Neutrophil (primary cell): ENCODE results near the gene ATP1A3.

Source experiments
- H3K27ac ChIP-seq: fragments of 200-600 bp; sonication (generic); 2 replicates; pipeline ENCODE4 v1.5.1; 2016; ENCODE audit warnings: mild to moderate bottlenecking, moderate library complexity
- H3K27me3 ChIP-seq: fragments of 200-600 bp; sonication (generic); 2 replicates; pipeline ENCODE4 v1.6.0; 2016; ENCODE audit warnings: mild to moderate bottlenecking
- H3K36me3 ChIP-seq: fragments of 200-600 bp; sonication (generic); 2 replicates; pipeline ENCODE4 v1.5.1; 2017
- H3K4me1 ChIP-seq, 2 experiments: fragments of 200-600 bp in 1 of 2; sonication (generic) in 1 of 2; 1 replicate in 1 of 2; 2 replicates in 1 of 2; pipeline versions ENCODE4 v1.5.1 to v1.6.1; 2013 to 2016; ENCODE audit warnings: low read depth in 1 of 2, low read length in 1 of 2, mild to moderate bottlenecking in 1 of 2, moderate library complexity in 1 of 2; ENCODE audit not compliant: control insufficient read depth in 1 of 2, insufficient read depth in 1 of 2
- H3K4me3 ChIP-seq, 2 experiments: fragments of 200-600 bp in 1 of 2; sonication (generic) in 1 of 2; 1 replicate in 1 of 2; 2 replicates in 1 of 2; pipeline ENCODE4 v1.5.1; 2013 to 2016; ENCODE audit warnings: low read depth in 1 of 2, low read length in 1 of 2, mild to moderate bottlenecking in 1 of 2, moderate library complexity in 1 of 2
- H3K9me3 ChIP-seq: fragments of 200-600 bp; sonication (generic); 2 replicates; pipeline ENCODE4 v1.5.1; 2016
- TF ChIP-seq, protein P1 (sequence below): fragments of 200-600 bp; sonication (generic); IDR thresholded peaks from 2 replicates; pipeline ENCODE4 v1.5.1; 2016; ENCODE audit warnings: antibody characterized with exemption

Gene ATP1A3

GRCh38 chr19:41925208-41926003 is 68.6 kb downstream of the ATP1A3 start:
- peaks cover 100% of the 10 kb centered on the region for H3K27me3 ChIP-seq
- H3K27ac ChIP-seq, result no peak overlapping the region
- TF ChIP-seq, protein P1, sequence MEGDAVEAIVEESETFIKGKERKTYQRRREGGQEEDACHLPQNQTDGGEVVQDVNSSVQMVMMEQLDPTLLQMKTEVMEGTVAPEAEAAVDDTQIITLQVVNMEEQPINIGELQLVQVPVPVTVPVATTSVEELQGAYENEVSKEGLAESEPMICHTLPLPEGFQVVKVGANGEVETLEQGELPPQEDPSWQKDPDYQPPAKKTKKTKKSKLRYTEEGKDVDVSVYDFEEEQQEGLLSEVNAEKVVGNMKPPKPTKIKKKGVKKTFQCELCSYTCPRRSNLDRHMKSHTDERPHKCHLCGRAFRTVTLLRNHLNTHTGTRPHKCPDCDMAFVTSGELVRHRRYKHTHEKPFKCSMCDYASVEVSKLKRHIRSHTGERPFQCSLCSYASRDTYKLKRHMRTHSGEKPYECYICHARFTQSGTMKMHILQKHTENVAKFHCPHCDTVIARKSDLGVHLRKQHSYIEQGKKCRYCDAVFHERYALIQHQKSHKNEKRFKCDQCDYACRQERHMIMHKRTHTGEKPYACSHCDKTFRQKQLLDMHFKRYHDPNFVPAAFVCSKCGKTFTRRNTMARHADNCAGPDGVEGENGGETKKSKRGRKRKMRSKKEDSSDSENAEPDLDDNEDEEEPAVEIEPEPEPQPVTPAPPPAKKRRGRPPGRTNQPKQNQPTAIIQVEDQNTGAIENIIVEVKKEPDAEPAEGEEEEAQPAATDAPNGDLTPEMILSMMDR, result no peak
- H3K4me3 ChIP-seq, result no peak overlapping the region
- H3K36me3 ChIP-seq, result no peaks in the 10 kb centered on the region
- no peaks in the 10 kb centered on the region for H3K9me3 ChIP-seq
- H3K4me1 ChIP-seq, result peaks cover 7 to 17% of the 10 kb centered on the region in 2 experiments

DNA sequence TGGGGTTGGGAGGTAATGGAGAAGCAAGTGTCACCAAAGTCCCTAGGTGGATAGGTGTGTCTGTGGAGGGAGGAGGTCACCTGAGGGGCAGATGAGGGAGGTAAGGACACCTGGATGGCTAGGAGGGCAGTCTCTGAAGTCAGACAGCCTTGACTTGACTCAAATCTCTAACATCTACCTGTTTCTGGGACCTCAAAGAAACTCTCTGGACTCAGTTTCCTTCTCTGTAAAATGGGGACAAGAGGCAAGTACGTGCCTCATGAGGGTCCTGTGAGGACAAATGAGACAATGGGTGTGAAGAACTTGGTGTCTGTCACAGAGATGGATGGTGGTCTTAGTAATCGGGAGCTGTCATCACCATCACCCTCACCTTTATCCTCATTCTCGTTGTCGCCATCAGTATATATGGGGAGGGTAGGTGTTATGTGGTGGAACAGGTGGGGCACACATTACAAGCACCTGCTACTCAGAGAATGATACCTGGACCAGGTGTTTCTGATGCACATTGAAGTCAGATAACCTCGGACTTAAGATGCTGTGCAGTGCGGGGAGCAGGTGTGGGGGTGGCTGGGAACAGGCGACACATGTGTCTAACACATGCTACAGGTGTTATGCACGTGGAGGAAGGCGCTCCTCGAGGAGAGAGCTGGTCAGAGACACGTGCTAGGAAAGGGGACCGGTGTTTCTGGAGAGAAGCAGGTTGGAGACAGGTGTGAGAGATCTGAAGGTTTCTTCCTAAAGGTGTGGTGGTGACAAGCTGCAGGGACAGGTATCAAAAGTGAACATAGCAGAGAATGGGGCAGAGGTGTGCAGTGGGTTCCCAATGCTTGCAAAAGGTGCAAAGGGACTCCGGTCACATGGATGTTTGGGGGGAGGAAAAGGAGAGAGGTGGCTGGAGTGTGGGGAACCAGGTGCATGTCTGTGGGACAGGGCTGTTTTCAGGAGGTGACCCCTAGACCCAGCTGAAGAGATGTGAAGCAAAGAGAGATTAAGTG is 69.6 kb downstream of the ATP1A3 start:
- H3K27ac ChIP-seq, result no peak overlapping the region
- no peaks in the 10 kb centered on the region for H3K36me3 ChIP-seq
- no peaks in the 10 kb centered on the region for H3K9me3 ChIP-seq
- peaks cover 7 to 17% of the 10 kb centered on the region in 2 experiments for H3K4me1 ChIP-seq
- peaks cover 100% of the 10 kb centered on the region for H3K27me3 ChIP-seq
- TF ChIP-seq, protein P1, result no peak
- H3K4me3 ChIP-seq, result no peak overlapping the region

DNA sequence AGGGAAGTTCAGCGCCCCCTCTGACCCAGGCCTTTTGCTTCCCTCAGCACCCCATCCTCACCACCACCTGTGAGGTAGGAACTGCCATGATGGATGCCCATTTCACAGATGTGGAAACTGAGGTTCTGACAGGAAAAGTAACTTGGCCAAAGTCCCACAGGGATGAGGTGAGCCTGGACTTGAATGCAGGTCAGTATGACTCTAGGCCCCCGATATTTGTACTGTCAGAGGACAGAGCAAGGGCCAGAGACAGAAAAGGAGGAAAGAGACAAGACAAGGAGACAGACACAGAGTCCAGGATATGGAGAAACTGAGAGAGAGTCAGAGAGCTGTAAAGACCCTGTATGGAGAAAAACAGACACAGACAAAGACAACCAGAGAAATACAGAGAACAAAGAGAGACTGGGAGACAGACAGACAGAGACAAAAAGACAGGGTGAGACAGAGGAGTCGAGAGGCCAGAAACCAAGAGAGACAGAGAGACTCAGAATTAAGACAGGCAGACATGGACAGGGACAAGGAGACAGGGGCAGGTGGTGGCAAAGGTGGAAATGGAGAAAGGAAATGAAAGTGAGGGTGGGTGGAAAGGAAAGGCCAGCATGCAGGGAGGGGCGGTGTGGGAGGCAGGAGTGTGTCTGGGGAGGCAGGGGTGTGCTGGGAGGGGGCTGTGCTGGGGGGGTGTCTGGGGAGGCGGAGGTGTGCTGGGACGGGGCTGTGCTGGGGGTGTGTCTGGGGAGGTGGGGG is 70.8 kb downstream of the ATP1A3 start:
- H3K4me3 ChIP-seq, result no peak overlapping the region
- H3K27ac ChIP-seq, result no peak overlapping the region
- TF ChIP-seq, protein P1, result no peak
- H3K9me3 ChIP-seq, result no peaks in the 10 kb centered on the region
- no peaks in the 10 kb centered on the region for H3K36me3 ChIP-seq
- peaks cover 100% of the 10 kb centered on the region for H3K27me3 ChIP-seq
- peaks cover 2 to 7% of the 10 kb centered on the region in 2 experiments for H3K4me1 ChIP-seq

GRCh38 chr19:41922585-41922984 is 71.4 kb downstream of the ATP1A3 start:
- peaks cover 100% of the 10 kb centered on the region for H3K27me3 ChIP-seq
- TF ChIP-seq, protein P1, result no peak
- peaks cover 0 to 1% of the 10 kb centered on the region in 2 experiments for H3K4me1 ChIP-seq
- H3K4me3 ChIP-seq, result no peak overlapping the region
- H3K9me3 ChIP-seq, result no peaks in the 10 kb centered on the region
- no peaks in the 10 kb centered on the region for H3K36me3 ChIP-seq
- H3K27ac ChIP-seq, result no peak overlapping the region
